HFFc6 (cell line): ENCODE measurements around the gene PRSS48. TPM values are rescaled to one million over a fixed set of nuclear protein-coding genes. Genes with fewer than 3 reads are reported as not detected.
A peak's percentile ranks its signal among the peaks of the same experiment; 100 is the strongest.

ENCODE experiments used
- DNase-seq: peaks from one replicate; pipeline ENCODE4 v3.0.0-alpha.2; 2018
- H3K27ac Mint-ChIP-seq: 2 replicates; pipeline ENCODE4 v1.8.0; 2020; ENCODE audit warnings: mild to moderate bottlenecking, mixed read lengths
- H3K27me3 Mint-ChIP-seq: 2 replicates; pipeline ENCODE4 v1.8.0; 2021; ENCODE audit warnings: mild to moderate bottlenecking, moderate library complexity, mixed read lengths; ENCODE audit not compliant: insufficient read depth
- H3K36me3 Mint-ChIP-seq: 2 replicates; pipeline ENCODE4 v1.8.0; 2021; ENCODE audit warnings: low read depth, mixed read lengths
- H3K4me1 Mint-ChIP-seq: 2 replicates; pipeline ENCODE4 v1.8.0; 2020; ENCODE audit warnings: low read depth, mixed read lengths
- H3K4me3 Mint-ChIP-seq: 2 replicates; pipeline ENCODE4 v1.8.0; 2020; ENCODE audit warnings: mild to moderate bottlenecking, moderate library complexity, mixed read lengths
- H3K9me3 Mint-ChIP-seq: 2 replicates; pipeline ENCODE4 v1.8.0; 2020; ENCODE audit warnings: mild to moderate bottlenecking, mixed read lengths
- CTCF ChIP-seq: fragments of 200-600 bp; sonication (generic); IDR thresholded peaks from 2 replicates; pipeline ENCODE4 v1.5.0; 2021; ENCODE audit warnings: antibody characterized with exemption, mild to moderate bottlenecking
- total RNA-seq, 6 experiments: library from RNA; stranded (reverse); fragmentation: NEBNext Ultra II Directional; extraction: Animal tissue kit (Norgen Biotek cat#: 25700); gene quantifications; 2 replicates in 1 of 6; 3 replicates in 5 of 6; pipeline ENCODE4 v1.2.3, GENCODE V29; 2021

The PRSS48 gene
- total RNA-seq, 6 experiments from 2014 or later = not detected

- Mint-ChIP-seq H3K4me3 (no peak overlapping the region), H3K9me3 (no peaks in the 10 kb centered on the region), H3K4me1 (peaks cover 17% of the 10 kb centered on the region), H3K27me3 (no peaks in the 10 kb centered on the region), H3K36me3 (no peaks in the 10 kb centered on the region), H3K27ac (no peak overlapping the region)
- DNase-seq = no peak
- no peak for TF ChIP-seq CTCF
Observed at GRCh38 chr4:151256134-151256533, 20.8 kb upstream of the PRSS48 start.

GRCh38 chr4:151257704-151258103 lies 19.3 kb upstream of the PRSS48 start:
- Mint-ChIP-seq H3K27ac (no peak overlapping the region), H3K4me3 (no peak overlapping the region), H3K9me3 (no peaks in the 10 kb centered on the region), H3K27me3 (no peaks in the 10 kb centered on the region), H3K36me3 (no peaks in the 10 kb centered on the region), H3K4me1 (peaks cover 23% of the 10 kb centered on the region)
- TF ChIP-seq CTCF = no peak
- no peak for DNase-seq

GRCh38 chr4:151259752-151260151 lies 17.2 kb upstream of the PRSS48 start:
- Mint-ChIP-seq H3K27me3 (no peaks in the 10 kb centered on the region), H3K9me3 (no peaks in the 10 kb centered on the region), H3K27ac (no peak overlapping the region), H3K36me3 (no peaks in the 10 kb centered on the region), H3K4me1 (peaks cover 23% of the 10 kb centered on the region), H3K4me3 (no peak overlapping the region)
- no peak for TF ChIP-seq CTCF
- no peak for DNase-seq

- peak; percentile 51 for DNase-seq
- no peaks in the 10 kb centered on the region for H3K27me3 Mint-ChIP-seq
- H3K9me3 Mint-ChIP-seq = no peaks in the 10 kb centered on the region
- no peak for TF ChIP-seq CTCF
- no peak overlapping the region for H3K4me3 Mint-ChIP-seq
- H3K36me3 Mint-ChIP-seq = no peaks in the 10 kb centered on the region
- peaks cover 23% of the 10 kb centered on the region for H3K4me1 Mint-ChIP-seq
- H3K27ac Mint-ChIP-seq = no peak overlapping the region; the same call in 1 of the 2 replicates
Observed at GRCh38 chr4:151260526-151260925, 16.4 kb upstream of the PRSS48 start.

- H3K4me1 Mint-ChIP-seq = peaks cover 29% of the 10 kb centered on the region
- DNase-seq = no peak
Observed at GRCh38 chr4:151263455-151263854, 13.5 kb upstream of the PRSS48 start.

More at GRCh38 chr4:151263455-151263854, 13.5 kb upstream of the PRSS48 start:
- H3K9me3 Mint-ChIP-seq = no peaks in the 10 kb centered on the region
- no peak overlapping the region for H3K27ac Mint-ChIP-seq
- no peak overlapping the region for H3K4me3 Mint-ChIP-seq
- no peaks in the 10 kb centered on the region for H3K27me3 Mint-ChIP-seq
- no peak for TF ChIP-seq CTCF
- no peaks in the 10 kb centered on the region for H3K36me3 Mint-ChIP-seq
